HG02610 (cell line): Measurements from ENCODE around the gene OR51G2.

ENCODE experiments used
- ATAC-seq: cut with Tn5 transposase; IDR thresholded peaks from one replicate; pipeline ENCODE4 v1.9.1; 2021; ENCODE audit warnings: mild to moderate bottlenecking, moderate library complexity; ENCODE audit not compliant: unreplicated experiment

OR51G2 gene

GRCh38 chr11:4865855-4866254, 53.3 kb downstream of the OR51G2 start:
- no peak for ATAC-seq

- no peak for ATAC-seq
These were observed 55.3 kb downstream of the OR51G2 start for GRCh38 chr11:4863876-4864275.
